Small intestine (tissue), 7 donors: ENCODE data around the gene SLPI. TPM values are rescaled to one million over a fixed set of nuclear protein-coding genes. Genes with fewer than 3 reads are reported as not detected.

Experiments
- DNase-seq, 2 donors: peaks; one replicate each; pipeline versions ENCODE4 v3.0.0 to v3.0.0-alpha.2; 2013
- FAIRE-seq: peaks from 2 replicates; lab custom pipeline; 2012; peaks lifted over from hg19 to GRCh38; lab: Jason Lieb, UNC
- H3K27ac ChIP-seq, 3 donors: one replicate each; pipeline ENCODE4 v1.5.1; 2013; ENCODE audit warnings: low read length in 2 of 3, mild to moderate bottlenecking in 2 of 3, control low read depth in 1 of 3, inconsistent platforms in 1 of 3, low read depth in 1 of 3, moderate library complexity in 1 of 3
- H3K27me3 ChIP-seq, 3 donors: one replicate each; pipeline ENCODE4 v1.6.1; 2013; ENCODE audit warnings: low read length in 3 of 3, inconsistent platforms in 1 of 3; ENCODE audit not compliant: control insufficient read depth in 3 of 3, insufficient read depth in 3 of 3
- H3K36me3 ChIP-seq, 3 donors: one replicate each; pipeline ENCODE4 v1.6.1; 2013; ENCODE audit warnings: low read length in 3 of 3, inconsistent platforms in 1 of 3, low read depth in 1 of 3, mild to moderate bottlenecking in 1 of 3, moderate library complexity in 1 of 3; ENCODE audit not compliant: control insufficient read depth in 3 of 3, insufficient read depth in 2 of 3
- H3K4me1 ChIP-seq, 3 donors: one replicate each; pipeline ENCODE4 v1.6.1; 2013; ENCODE audit warnings: low read length in 2 of 3, inconsistent platforms in 1 of 3, low read depth in 1 of 3, mild to moderate bottlenecking in 1 of 3, moderate library complexity in 1 of 3; ENCODE audit not compliant: control insufficient read depth in 3 of 3, insufficient read depth in 2 of 3
- H3K4me3 ChIP-seq, 3 donors: one replicate each; pipeline ENCODE4 v1.5.1; 2013; ENCODE audit warnings: low read length in 3 of 3, control low read depth in 1 of 3, inconsistent platforms in 1 of 3, low read depth in 1 of 3, mild to moderate bottlenecking in 1 of 3, moderate library complexity in 1 of 3
- H3K9me3 ChIP-seq, 2 donors: one replicate each; pipeline ENCODE4 v1.6.1; 2013; ENCODE audit warnings: low read depth in 1 of 2, low read length in 1 of 2; ENCODE audit not compliant: control insufficient read depth in 2 of 2, insufficient read depth in 1 of 2
- WGBS, 3 donors: extraction: QIAGEN DNeasy Blood & Tissue Kit; methylation state at CpG; one replicate each; pipeline ENCODE4 v1.1.7; 2013; 5-methylcytosine and 5-hydroxymethylcytosine counted together
- polyA plus RNA-seq, 4 donors: library from polyadenylated mRNA; stranded (reverse) in 3 of 4; unstranded in 1 of 4; fragments of 200-250 nt in 3 of 4; fragments of 120-200 nt in 1 of 4; gene quantifications; one replicate each; pipeline versions ENCODE4 v1.2.1 to v1.2.3, GENCODE V29; 2013
- donor health status: healthy with polysubstance abuse.
- donor health status: control.
- donor health status: control.
- donor health status: Bipolar disorder and iron deficiency.
- donor health status: healthy.

SLPI gene
- polyA plus RNA-seq, 4 donors, result 11.2 to 87.6 (median 47.7) TPM; not detected in 1

DNA sequence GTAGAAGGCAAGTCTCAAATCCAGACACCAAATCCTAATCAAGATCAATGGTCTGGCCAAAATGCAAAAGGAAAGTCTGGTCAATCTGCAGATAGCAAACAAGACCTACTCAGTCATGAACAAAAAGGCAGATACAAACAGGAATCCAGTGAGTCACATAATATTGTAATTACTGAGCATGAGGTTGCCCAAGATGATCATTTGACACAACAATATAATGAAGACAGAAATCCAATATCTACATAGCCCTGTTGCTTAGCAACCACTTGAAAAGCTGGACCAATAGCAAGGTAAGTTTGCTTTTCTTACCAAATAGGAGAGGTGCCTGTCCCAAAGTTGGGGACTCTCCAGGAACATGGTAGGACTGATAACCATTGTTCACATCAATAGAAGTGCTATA lies 31.2 kb downstream of the SLPI start:
- no peak for FAIRE-seq
- no peak for DNase-seq

DNA sequence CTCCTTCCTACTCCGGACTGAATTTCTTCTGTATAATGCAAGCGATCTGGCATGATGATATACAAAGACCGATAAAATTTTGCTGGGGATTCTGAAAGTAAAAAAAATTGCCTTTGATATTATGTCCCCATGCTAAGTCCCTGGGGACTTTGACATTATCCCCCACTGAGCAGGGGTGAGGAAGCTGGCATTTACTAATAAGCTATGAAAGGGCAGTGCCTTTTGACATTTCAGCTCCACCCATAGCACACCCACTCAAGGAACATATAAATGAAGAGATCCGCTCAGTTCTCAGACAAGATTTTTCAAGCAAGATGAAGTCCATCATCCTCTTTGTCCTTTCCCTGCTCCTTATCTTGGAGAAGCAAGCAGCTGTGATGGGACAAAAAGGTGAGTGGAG lies 33.3 kb downstream of the SLPI start, which contains the start of gene SEMG2:
Gene SEMG2 (plus strand): TSS at position 298 of the 400 bp plus-strand sequence. CDS start 17 bp downstream, at position 315.
- Histone ChIP-seq H3K4me3 (no peak within 1 kb of the TSS), H3K9me3 (no peaks in the 10 kb centered on the region), H3K36me3 (no peaks in the 10 kb centered on the region), H3K4me1 (no peaks in the 10 kb centered on the region), H3K27me3 (peaks cover 0 to 14% (median 3%) of the 10 kb centered on the region in 3 donors), H3K27ac (no peak within 1 kb of the TSS)
- whole genome bisulfite sequencing, 3 donors, result 92 to 95% (median 93%) methylated on average over 4 of the region's 4 CpGs
- no peak for FAIRE-seq
- DNase-seq, result no peak

More for the DNA sequence above, 31.2 kb downstream of the SLPI start:
- Histone ChIP-seq H3K9me3 (no peaks in the 10 kb centered on the region), H3K4me3 (no peak overlapping the region), H3K36me3 (no peaks in the 10 kb centered on the region), H3K27ac (no peak overlapping the region), H3K27me3 (peaks cover 0 to 12% (median 3%) of the 10 kb centered on the region in 3 donors), H3K4me1 (no peaks in the 10 kb centered on the region)

DNA sequence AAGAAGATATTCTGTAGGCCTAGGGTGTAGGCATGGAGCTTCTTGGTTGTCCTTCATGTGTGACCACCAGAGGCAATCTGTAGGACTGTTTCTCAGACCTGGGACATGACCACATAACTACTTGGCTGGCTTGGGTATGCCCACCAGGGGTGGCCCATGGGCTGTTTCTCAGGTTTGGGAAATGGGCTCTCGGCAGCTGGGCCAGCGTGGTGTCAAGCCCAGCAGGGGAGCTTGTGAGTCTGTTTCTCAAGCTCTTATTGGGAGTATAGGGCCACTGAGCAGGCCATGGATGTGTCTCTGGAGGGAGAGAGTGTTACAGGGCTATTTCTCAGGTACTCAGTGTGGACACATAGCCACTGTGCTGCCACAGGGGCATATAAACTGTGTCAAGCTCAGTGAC lies 35.7 kb downstream of the SLPI start:
- Histone ChIP-seq H3K27ac (no peak overlapping the region), H3K27me3 (peaks cover 0 to 5% (median 0%) of the 10 kb centered on the region in 3 donors), H3K4me3 (no peak overlapping the region), H3K4me1 (no peaks in the 10 kb centered on the region), H3K9me3 (no peaks in the 10 kb centered on the region), H3K36me3 (no peaks in the 10 kb centered on the region)
- no peak for DNase-seq
- WGBS, 3 donors, result 87 to 100% (median 87%) methylated on average over 2 of the region's 2 CpGs
- no peak for FAIRE-seq

- Histone ChIP-seq H3K4me1 (no peaks in the 10 kb centered on the region), H3K27me3 (peaks cover 0 to 5% (median 0%) of the 10 kb centered on the region in 3 donors), H3K27ac (no peak overlapping the region), H3K36me3 (no peaks in the 10 kb centered on the region), H3K9me3 (no peaks in the 10 kb centered on the region), H3K4me3 (no peak overlapping the region)
- DNase-seq (no peak), FAIRE-seq (no peak)
- WGBS, 3 donors, result 65 to 72% (median 70%) methylated on average over 4 of the region's 4 CpGs
Measured at GRCh38 chr20:45218124-45218523, 36.2 kb downstream of the SLPI start.

GRCh38 chr20:45212836-45213235 lies 41.5 kb downstream of the SLPI start:
- H3K36me3 ChIP-seq, result no peaks in the 10 kb centered on the region
- no peaks in the 10 kb centered on the region for H3K4me1 ChIP-seq
- no peak overlapping the region for H3K27ac ChIP-seq
- no peak for FAIRE-seq
- DNase-seq, result no peak
- no peak overlapping the region for H3K4me3 ChIP-seq
- 88 to 94% (median 89%) methylated on average over 3 of the region's 3 CpGs for WGBS, 3 donors
- H3K27me3 ChIP-seq, result no peaks in the 10 kb centered on the region
- no peaks in the 10 kb centered on the region for H3K9me3 ChIP-seq

GRCh38 chr20:45211569-45212474 lies 42.5 kb downstream of the SLPI start:
- DNase-seq (no peak), FAIRE-seq (no peak)
- no peak overlapping the region for H3K4me3 ChIP-seq
- no peak overlapping the region for H3K27ac ChIP-seq
- no peaks in the 10 kb centered on the region for H3K36me3 ChIP-seq
- no peaks in the 10 kb centered on the region for H3K9me3 ChIP-seq
- H3K4me1 ChIP-seq, result no peaks in the 10 kb centered on the region
- peaks cover 0 to 4% (median 0%) of the 10 kb centered on the region in 3 donors for H3K27me3 ChIP-seq

DNA sequence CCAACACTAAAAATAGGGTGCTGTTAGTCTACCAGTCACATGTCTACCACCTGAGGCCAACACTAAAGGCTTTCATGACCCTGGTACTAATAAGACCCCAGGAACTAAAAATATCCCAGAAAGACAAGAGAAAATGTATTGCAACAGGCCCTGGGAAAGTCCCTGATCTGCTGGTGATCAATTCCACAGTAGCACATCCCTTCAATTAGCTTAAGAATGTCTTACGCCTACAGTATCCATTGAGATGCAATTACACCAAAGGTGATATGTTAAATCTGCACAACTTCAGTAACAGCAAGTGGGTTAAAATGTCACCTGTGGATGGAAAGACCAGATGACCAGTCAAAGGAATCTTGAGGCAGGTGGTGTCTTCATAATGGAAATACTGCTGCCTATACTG lies 44.4 kb downstream of the SLPI start:
- DNase-seq, result no peak
- Histone ChIP-seq H3K4me3 (no peak overlapping the region), H3K9me3 (no peaks in the 10 kb centered on the region), H3K27me3 (peaks cover 0 to 6% (median 0%) of the 10 kb centered on the region in 3 donors), H3K36me3 (no peaks in the 10 kb centered on the region), H3K4me1 (no peaks in the 10 kb centered on the region), H3K27ac (no peak overlapping the region)
- 90 to 100% (median 100%) methylated on average over 1 of the region's 1 CpG for WGBS, 3 donors
- FAIRE-seq, result no peak

GRCh38 chr20:45206725-45207124 lies 47.6 kb downstream of the SLPI start, which contains the start of gene SEMG1:
Gene SEMG1, plus strand, starts transcription at chr20:45207033. Its CDS starts 21 bp downstream, at chr20:45207054.
- no peak for FAIRE-seq
- Histone ChIP-seq H3K4me3 (no peak within 1 kb of the TSS), H3K27ac (no peak within 1 kb of the TSS), H3K9me3 (no peaks in the 10 kb centered on the region), H3K4me1 (no peaks in the 10 kb centered on the region), H3K27me3 (peaks cover 0 to 6% (median 3%) of the 10 kb centered on the region in 3 donors), H3K36me3 (no peaks in the 10 kb centered on the region)
- 3 to 26% (median 5%) methylated on average over 1 of the region's 1 CpG for WGBS, 3 donors
- peak in 1 of 2 donors; percentile 21 for DNase-seq
